ENCODE data around the gene TMEM33.

The TMEM33 gene

GRCh38 chr4:41940834-41941233 lies 5.6 kb downstream of the TMEM33 start:
- no peak for DNase-seq

DNA sequence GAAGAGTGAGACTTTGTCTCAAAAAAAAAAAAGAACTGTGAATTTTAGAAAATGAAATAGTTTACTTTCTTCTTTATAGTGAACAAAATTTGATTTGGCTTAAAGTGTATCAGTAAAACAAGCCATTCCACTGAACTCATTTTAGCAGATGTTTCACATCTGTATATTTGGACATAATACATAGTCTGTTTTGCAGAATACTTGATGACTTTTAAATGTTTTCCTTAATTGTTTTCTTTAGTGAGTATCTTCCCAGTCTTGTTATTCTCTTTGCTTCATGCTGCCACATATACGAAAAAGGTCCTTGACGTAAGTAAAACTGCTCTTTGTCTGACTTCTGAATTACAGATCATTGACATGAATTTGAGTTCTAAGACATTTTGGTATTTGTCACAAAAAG lies 8.3 kb downstream of the TMEM33 start:
- DNase-seq = no peak

- DNase-seq = no peak
These were observed 8.9 kb downstream of the TMEM33 start for GRCh38 chr4:41944089-41944488.

- DNase-seq = no peak
These were observed 14.3 kb downstream of the TMEM33 start for GRCh38 chr4:41949531-41949930.

DNA sequence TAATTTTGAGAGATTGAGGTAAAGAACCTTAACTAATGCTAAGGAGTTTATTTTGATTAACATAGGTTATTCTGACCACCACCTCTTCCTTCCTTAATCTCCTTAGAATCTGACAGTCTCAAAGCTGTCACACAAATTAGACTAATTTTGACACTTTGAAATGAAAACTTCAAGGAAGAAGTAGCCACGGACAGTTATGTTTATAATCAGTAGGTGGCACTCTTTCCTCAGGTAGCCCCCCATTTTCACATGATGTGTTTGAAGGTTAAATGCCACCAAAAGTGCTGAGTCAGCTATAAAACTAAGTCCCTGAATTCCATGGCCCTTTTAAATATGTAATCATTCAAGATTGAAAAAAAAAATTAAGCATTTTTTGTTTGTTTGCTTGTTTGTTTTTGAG lies 22.4 kb downstream of the TMEM33 start:
- peak; percentile 0 for DNase-seq

GRCh38 chr4:41963105-41963504 lies 27.9 kb downstream of the TMEM33 start:
- no peak for DNase-seq

- DNase-seq = no peak
These were observed 29.2 kb downstream of the TMEM33 start for GRCh38 chr4:41964401-41964800.

- no peak for DNase-seq
These were observed 32.2 kb downstream of the TMEM33 start for GRCh38 chr4:41967392-41967791.

DNA sequence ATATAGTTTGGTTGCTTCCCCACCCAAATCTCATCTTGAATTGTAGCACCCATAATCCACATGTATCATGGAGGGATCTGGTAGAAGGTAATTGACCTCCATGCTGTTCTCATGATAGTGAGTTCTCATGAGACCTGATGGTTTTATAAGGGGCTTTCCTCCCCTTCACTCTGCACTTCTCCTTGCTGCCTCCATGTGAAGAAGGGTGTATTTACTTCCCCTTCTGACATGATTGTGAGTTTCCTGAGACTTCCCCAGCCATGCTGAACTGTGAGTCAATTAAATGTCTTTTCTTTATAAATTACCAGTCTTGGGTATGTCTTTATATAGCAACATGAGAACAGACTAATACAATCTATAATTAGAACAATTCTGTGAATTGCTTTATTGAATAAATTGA lies 34.4 kb downstream of the TMEM33 start:
- DNase-seq = no peak

GRCh38 chr4:41975341-41975740 lies 40.1 kb downstream of the TMEM33 start:
- DNase-seq = no peak

DNA sequence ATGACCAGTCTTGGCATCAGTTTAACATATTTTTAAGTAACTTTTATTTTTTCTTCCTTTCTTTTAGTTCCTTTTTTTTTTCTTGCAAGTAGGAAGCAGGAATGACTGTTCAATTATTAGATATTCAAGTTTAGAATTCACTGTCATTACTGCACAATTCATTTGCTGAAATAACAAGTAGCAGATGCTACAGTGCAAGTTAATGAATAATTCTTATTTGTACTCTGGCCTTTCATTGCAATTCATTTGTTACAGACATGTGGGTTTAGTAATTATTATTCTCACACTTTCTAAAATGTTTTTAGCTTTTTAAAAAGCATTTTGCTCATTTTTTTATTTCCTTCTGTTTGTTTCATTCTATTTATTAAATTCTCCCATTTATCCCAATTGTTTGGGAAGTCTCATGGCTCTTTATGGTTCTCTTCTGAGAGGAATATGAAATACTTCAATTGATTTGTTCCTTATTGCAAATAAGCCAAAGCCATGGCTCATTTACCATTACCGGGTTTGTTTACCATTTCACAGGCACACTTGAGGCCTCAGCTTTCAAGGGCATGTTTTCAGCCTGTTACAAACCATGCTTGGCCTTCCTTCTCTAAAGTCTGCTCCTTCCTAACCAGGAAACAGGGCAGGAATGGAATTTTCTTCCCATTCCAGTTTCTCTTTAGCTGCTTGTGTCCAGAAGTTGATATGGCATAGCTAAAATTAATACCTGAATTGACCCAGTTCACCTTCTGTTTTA lies 41.7 kb downstream of the TMEM33 start:
- no peak for DNase-seq

DNA sequence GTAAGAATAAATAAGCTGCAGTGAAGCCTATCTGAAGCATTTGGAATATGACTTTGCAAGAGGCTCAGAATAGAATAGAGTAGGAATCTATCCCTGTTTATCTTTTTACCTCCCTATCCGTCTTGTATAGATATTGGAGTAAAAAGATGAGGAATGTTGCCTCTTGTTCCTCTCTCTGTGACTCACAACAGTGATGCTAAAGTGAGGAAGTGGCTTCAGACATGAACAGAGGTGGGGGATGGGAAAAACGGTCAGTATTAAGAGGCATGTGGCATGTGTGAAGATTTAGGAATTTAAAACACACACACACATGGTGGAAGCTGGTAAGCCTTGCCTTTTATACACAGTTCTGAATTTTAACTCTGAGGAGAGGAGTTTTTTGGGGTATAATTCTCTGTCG lies 42.5 kb downstream of the TMEM33 start:
- no peak for DNase-seq

DNA sequence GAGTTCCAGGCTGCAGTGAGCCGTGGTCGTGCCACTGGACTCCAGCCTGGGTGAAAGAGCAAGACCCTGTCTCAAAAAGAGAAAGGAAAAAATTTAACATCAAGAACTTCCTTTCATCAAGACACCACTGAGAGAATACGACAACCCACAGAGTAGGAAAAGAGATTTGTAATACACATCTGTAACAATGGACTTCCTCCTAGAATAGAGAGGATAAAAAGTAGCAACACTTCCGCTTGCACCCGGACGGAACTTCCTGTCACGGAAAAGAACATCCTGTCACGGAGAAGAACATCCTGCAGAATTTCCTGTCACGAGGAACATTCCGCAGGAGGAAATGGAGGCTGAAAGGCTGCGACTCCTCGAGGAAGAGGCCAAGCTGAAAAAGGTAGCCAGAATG lies 46.2 kb downstream of the TMEM33 start, which contains the start of gene DCAF4L1:
Gene DCAF4L1, plus strand, starts transcription at position 301 of the 400 bp plus-strand sequence. Its CDS starts 37 bp downstream, at position 338.
- no peak for DNase-seq

DNA sequence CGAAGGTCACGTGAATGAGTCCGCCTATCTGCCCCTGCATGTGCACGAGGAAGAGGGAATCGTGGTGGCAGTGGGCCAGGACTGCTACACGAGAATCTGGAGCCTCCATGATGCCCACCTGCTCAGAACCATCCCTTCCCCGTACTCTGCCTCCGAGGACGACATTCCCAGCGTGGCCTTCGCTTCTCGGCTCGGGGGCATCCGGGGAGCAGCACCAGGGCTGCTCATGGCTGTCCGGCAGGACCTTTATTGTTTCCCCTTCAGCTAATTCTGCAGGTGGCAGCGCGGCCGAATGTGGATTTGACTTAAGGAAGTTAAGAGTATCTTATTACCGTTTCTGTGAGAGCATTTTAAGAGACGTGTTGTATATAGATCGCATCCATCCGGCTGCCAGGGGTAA lies 47.5 kb downstream of the TMEM33 start:
- DNase-seq = no peak

- no peak for DNase-seq
These were observed 49.9 kb downstream of the TMEM33 start for GRCh38 chr4:41985151-41985550.

DNA sequence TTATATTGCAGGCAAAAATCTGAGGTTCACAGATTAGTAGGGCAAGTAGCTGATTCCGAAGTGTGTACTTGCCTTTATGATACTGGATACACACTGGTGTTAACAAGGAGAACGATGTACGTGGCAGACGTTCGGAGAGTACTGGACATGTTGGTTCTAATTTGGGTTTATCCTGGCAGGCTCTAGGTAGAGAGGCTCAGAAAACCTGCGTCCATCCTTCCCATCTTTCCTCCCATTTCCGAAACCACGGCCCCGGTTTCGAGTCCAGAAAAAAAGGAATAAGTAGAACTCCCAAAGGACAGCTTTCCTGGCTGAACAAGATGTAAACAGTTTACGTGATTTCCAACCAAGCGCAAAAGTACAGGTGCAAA lies 54.8 kb downstream of the TMEM33 start:
- DNase-seq = no peak

DNA sequence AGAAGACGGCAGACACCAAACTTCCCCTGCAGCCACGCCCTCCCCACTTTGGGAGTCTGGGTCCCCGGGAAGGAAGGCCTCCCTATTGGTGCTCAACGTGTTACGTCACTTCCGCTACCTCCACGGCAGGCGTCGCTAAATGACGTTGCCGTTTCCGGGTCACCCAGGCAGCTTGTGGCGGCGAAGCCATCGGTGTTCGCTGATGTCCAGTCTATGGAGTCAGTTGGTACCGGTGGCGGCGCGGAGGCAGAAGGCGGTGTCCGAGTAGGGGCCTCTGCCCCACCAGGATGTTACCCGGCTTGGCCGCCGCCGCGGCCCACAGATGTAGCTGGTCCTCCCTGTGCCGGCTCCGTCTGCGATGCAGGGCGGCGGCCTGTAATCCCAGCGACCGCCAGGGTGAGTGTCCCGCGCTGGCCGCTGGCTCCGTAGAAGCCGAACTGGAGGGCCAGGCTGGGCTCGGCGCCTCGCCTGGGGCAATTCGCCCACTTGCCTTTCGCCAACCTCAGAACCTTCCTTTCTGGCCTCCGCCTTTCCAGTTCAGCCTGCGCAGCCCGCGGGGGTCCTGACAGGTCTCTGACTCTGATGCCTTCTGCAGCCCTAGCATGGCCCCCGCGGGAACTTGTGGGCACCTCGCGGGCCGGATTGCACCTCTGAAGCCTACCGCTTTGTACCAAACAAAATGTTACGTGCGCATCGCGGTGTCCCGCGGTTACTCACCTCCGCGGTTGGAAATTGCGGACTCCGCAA lies 55.3 kb downstream of the TMEM33 start, which contains the start of gene SLC30A9:
Gene SLC30A9, plus strand, starts transcription at position 166 of the 747 bp plus-strand sequence. Its CDS starts 122 bp downstream, at position 288.
- DNase-seq = peak; percentile 81

DNA sequence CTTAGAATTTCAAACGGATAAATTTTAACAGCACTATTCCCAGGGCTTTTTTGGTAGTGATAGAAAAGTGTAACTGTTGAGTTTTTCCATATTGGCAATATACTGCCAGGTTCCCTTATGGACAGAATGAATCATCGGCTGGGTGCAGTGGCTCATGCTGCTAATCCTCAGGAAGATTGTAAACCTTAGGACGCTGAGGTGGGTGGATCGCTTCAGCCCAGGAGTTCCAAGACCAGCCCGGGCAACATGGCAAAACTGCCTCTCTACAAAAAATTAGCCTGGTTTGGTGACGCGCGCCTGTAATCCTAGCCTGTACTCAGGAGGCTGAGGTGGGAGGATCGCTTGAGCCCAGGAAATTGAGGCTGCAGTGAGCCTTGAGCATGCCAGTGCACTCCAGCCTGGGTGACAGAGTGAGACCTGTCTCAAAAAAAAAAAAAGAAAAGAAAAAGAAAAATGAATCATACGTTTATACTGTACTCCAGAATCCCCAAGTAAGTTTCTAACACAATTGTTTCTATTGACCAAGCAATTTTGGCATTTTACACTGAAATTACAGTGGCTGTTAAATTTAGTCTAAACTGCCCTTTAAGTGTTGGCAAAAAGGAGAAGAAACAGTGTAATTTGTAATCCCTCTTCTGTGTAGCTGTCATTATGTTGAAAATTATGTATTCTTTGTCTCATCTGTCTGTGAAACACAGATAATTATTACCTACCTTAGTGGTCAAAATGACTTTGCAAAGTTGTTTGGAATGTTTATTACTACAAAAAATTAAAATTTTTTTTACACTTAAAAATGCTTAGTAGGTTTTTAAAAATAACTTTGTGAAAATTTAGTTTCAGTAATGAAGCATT lies 56.9 kb downstream of the TMEM33 start:
- DNase-seq = no peak

GRCh38 chr4:41992967-41993857 lies 58.0 kb downstream of the TMEM33 start:
- DNase-seq = no peak

GRCh38 chr4:41994461-41994985 lies 59.3 kb downstream of the TMEM33 start:
- DNase-seq = no peak

GRCh38 chr4:41998019-41998418 lies 62.8 kb downstream of the TMEM33 start:
- DNase-seq = no peak

- no peak for DNase-seq
These were observed 64.1 kb downstream of the TMEM33 start for GRCh38 chr4:41999321-41999720.

Measured in NCI-H1105 (cell line).